Neuronal stem cell (in vitro differentiated cells): Measurements from ENCODE around the gene FSTL4.
A peak's percentile ranks its signal among the peaks of the same experiment; 100 is the strongest.

Experiments used
- DNase-seq: peaks from one replicate; pipeline ENCODE4 v3.0.0-alpha.2; 2013; ENCODE audit warnings: low spot score
- H2AFZ ChIP-seq: one replicate; pipeline ENCODE4 v1.6.1; 2013; ENCODE audit warnings: mild to moderate bottlenecking, low read length, inconsistent platforms
- H2AK5ac ChIP-seq: 2 replicates; pipeline ENCODE4 v1.6.1; 2013; ENCODE audit warnings: low read depth, mild to moderate bottlenecking, inconsistent platforms, low read length, moderate library complexity, mixed read lengths
- H2BK120ac ChIP-seq: 2 replicates; pipeline ENCODE4 v1.6.1; 2013; ENCODE audit warnings: low read depth, mild to moderate bottlenecking, inconsistent platforms, low read length, moderate library complexity, mixed read lengths
- H2BK12ac ChIP-seq: one replicate; pipeline ENCODE4 v1.6.1; 2013; ENCODE audit warnings: low read length, inconsistent platforms
- H2BK15ac ChIP-seq: 2 replicates; pipeline ENCODE4 v1.6.1; 2013; ENCODE audit warnings: mild to moderate bottlenecking, low read length, inconsistent platforms, mixed read lengths
- H2BK5ac ChIP-seq: one replicate; pipeline ENCODE4 v1.6.1; 2013; ENCODE audit warnings: inconsistent platforms, mild to moderate bottlenecking, low read length, moderate library complexity
- H3K14ac ChIP-seq: one replicate; pipeline ENCODE4 v1.6.1; 2013; ENCODE audit warnings: low read length, inconsistent platforms
- H3K18ac ChIP-seq: 2 replicates; pipeline ENCODE4 v1.6.1; 2013; ENCODE audit warnings: low read length, inconsistent platforms
- H3K23ac ChIP-seq: 2 replicates; pipeline ENCODE4 v1.6.1; 2013; ENCODE audit warnings: low read depth, mild to moderate bottlenecking, mixed read lengths, low read length, inconsistent platforms; ENCODE audit not compliant: poor library complexity
- H3K27ac ChIP-seq: replicated peaks from 3 replicates; pipeline ENCODE4 v1.5.1; 2013; ENCODE audit warnings: low read length, inconsistent platforms
- H3K27me3 ChIP-seq, 3 experiments: 2 replicates each; pipeline ENCODE4 v1.6.1; 2013; ENCODE audit warnings: low read length in 3 of 3, mild to moderate bottlenecking in 2 of 3, inconsistent platforms in 1 of 3, low read depth in 1 of 3, mixed read lengths in 1 of 3, moderate library complexity in 1 of 3; ENCODE audit not compliant: control insufficient read depth in 3 of 3, insufficient read depth in 3 of 3
- H3K36me3 ChIP-seq, 2 donors: replicated peaks in 1 of 2; 2 replicates each; pipeline ENCODE4 v1.6.1; 2013; ENCODE audit warnings: low read length in 2 of 2; ENCODE audit not compliant: control insufficient read depth in 2 of 2, insufficient read depth in 2 of 2
- H3K4ac ChIP-seq: 2 replicates; pipeline ENCODE4 v1.6.1; 2013; ENCODE audit warnings: inconsistent platforms, mild to moderate bottlenecking, low read length, moderate library complexity
- H3K4me1 ChIP-seq, 2 donors: 1 replicate in 1 of 2; 2 replicates in 1 of 2; pipeline ENCODE4 v1.6.1; 2013; ENCODE audit warnings: low read length in 2 of 2, low read depth in 1 of 2; ENCODE audit not compliant: control insufficient read depth in 2 of 2, insufficient read depth in 1 of 2
- H3K4me2 ChIP-seq: one replicate; pipeline ENCODE4 v1.6.1; 2013; ENCODE audit warnings: mild to moderate bottlenecking, low read length, inconsistent platforms; ENCODE audit not compliant: insufficient read depth, poor library complexity, severe bottlenecking
- H3K4me3 ChIP-seq, 2 donors: 2 replicates each; pipeline ENCODE4 v1.5.1; 2013; ENCODE audit warnings: low read length in 2 of 2, mild to moderate bottlenecking in 2 of 2, inconsistent platforms in 1 of 2, moderate library complexity in 1 of 2
- H3K79me1 ChIP-seq: one replicate; pipeline ENCODE4 v1.6.1; 2013; ENCODE audit warnings: low read depth, mild to moderate bottlenecking, inconsistent platforms, low read length, moderate library complexity
- H3K9ac ChIP-seq: one replicate; pipeline ENCODE4 v1.6.1; 2013; ENCODE audit warnings: mild to moderate bottlenecking, low read depth, low read length, inconsistent platforms; ENCODE audit not compliant: poor library complexity
- H3K9me3 ChIP-seq, 2 donors: replicated peaks in 1 of 2; 2 replicates each; pipeline versions ENCODE3 to v1.6.1; 2013; ENCODE audit warnings: low read length in 2 of 2, mild to moderate bottlenecking in 2 of 2, inconsistent platforms in 1 of 2, low read depth in 1 of 2, mixed read lengths in 1 of 2, moderate library complexity in 1 of 2; ENCODE audit not compliant: control insufficient read depth in 2 of 2, insufficient read depth in 1 of 2
- H4K8ac ChIP-seq: one replicate; pipeline ENCODE4 v1.6.1; 2013; ENCODE audit warnings: low read depth, mild to moderate bottlenecking, inconsistent platforms, low read length, moderate library complexity
- H4K91ac ChIP-seq: one replicate; pipeline ENCODE4 v1.6.1; 2013; ENCODE audit warnings: low read length, low read depth, mild to moderate bottlenecking, inconsistent platforms; ENCODE audit not compliant: poor library complexity
- WGBS, 2 donors: extraction: QIAGEN DNeasy Blood & Tissue Kit; methylation state at CpG; one replicate each; pipeline ENCODE4 v1.1.7; 2013; ENCODE audit warnings: missing lambda C conversion rate in 2 of 2, mixed read lengths in 1 of 2; ENCODE audit not compliant: insufficient read length in 2 of 2, insufficient replicate concordance in 1 of 2; ENCODE audit errors: extremely low coverage in 2 of 2; 5-methylcytosine and 5-hydroxymethylcytosine counted together

Gene FSTL4

DNA sequence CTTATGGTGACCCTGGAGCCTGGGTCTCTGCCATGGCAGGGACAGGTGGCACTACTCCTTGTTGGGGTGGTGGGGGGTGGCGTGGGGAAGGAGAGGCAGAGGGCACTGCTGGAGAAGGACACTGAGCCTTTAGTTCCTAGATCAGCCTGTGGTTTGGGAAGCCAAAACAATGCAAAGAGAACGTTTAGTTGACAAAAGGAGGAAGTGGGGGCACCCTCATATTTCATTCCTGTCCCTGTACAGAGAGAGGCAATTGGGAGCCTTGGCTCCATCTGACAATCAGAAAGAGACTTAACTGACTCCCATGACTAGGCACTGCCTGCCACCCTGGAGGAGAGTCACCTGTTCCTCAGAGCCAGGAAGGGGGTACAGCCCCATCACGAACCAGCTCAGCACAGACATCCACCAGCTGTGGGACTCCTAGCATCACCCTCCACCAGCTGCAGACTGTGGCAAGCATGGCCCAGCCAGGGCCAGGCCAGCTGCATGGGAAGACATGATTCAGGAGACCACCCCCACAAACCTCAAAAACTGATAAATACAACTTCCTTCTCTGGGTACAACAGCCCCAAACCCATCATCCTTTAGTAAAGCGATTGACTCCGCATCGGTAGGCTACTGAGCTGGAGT, 303.1 kb downstream of the FSTL4 start:
- Histone ChIP-seq H2BK120ac (peak overlapping the region; percentile 52), H3K4me2 (no peak overlapping the region), H3K18ac (no peak overlapping the region), H3K27me3 (peaks cover 0 to 18% (median 0%) of the 10 kb centered on the region in 3 experiments), H2BK12ac (no peak overlapping the region), H3K9ac (no peak overlapping the region), H3K4ac (no peak overlapping the region), H2BK5ac (no peak overlapping the region), H3K23ac (peak overlapping the region; percentile 38), H2AK5ac (no peak overlapping the region), H3K4me1 (no peaks in the 10 kb centered on the region), H3K14ac (no peak overlapping the region), H2AFZ (no peak overlapping the region), H3K79me1 (no peaks in the 10 kb centered on the region), H4K8ac (no peak overlapping the region), H4K91ac (no peak overlapping the region), H3K36me3 (no peaks in the 10 kb centered on the region), H3K4me3 (no peak overlapping the region), H2BK15ac (no peak overlapping the region), H3K9me3 (no peaks in the 10 kb centered on the region), H3K27ac (no peak overlapping the region)
- WGBS, 2 donors: no CpG with 5 or more reads among the region's 6 CpGs
- DNase-seq: no peak

- no peak overlapping the region for H2AK5ac ChIP-seq
- no peak overlapping the region for H4K8ac ChIP-seq
- H3K23ac ChIP-seq: no peak overlapping the region
- H3K4me1 ChIP-seq: no peaks in the 10 kb centered on the region
- DNase-seq: no peak
- H3K27me3 ChIP-seq: peaks cover 0 to 23% (median 0%) of the 10 kb centered on the region in 3 experiments
- H3K9ac ChIP-seq: no peak overlapping the region
- no peak overlapping the region for H3K14ac ChIP-seq
- H3K27ac ChIP-seq: no peak overlapping the region
- no peak overlapping the region for H3K18ac ChIP-seq
- H3K4me3 ChIP-seq: no peak overlapping the region
- no peaks in the 10 kb centered on the region for H3K9me3 ChIP-seq
- no peak overlapping the region for H2BK5ac ChIP-seq
- H3K36me3 ChIP-seq: no peaks in the 10 kb centered on the region
- no peak overlapping the region for H3K4me2 ChIP-seq
- no peak overlapping the region for H2AFZ ChIP-seq
- no peak overlapping the region for H3K4ac ChIP-seq
- H3K79me1 ChIP-seq: no peaks in the 10 kb centered on the region
- H2BK15ac ChIP-seq: no peak overlapping the region
- no peak overlapping the region for H4K91ac ChIP-seq
- no peak overlapping the region for H2BK12ac ChIP-seq
- no CpG with 5 or more reads among the region's 6 CpGs for WGBS, 2 donors
- no peak overlapping the region for H2BK120ac ChIP-seq
These were observed 305.1 kb downstream of the FSTL4 start for GRCh38 chr5:133307275-133307674.

GRCh38 chr5:133304707-133305216, 307.6 kb downstream of the FSTL4 start:
- no CpG with 5 or more reads among the region's 2 CpGs for WGBS, 2 donors
- Histone ChIP-seq H3K27ac (no peak overlapping the region), H3K14ac (no peak overlapping the region), H3K9ac (no peak overlapping the region), H3K9me3 (no peaks in the 10 kb centered on the region), H3K4me3 (no peak overlapping the region), H3K79me1 (no peaks in the 10 kb centered on the region), H2BK120ac (no peak overlapping the region), H3K4me1 (no peaks in the 10 kb centered on the region), H3K18ac (peak overlapping the region; percentile 12), H2AK5ac (no peak overlapping the region), H3K23ac (no peak overlapping the region), H4K8ac (no peak overlapping the region), H2BK15ac (no peak overlapping the region), H2BK5ac (no peak overlapping the region), H4K91ac (no peak overlapping the region), H2AFZ (no peak overlapping the region), H3K4ac (no peak overlapping the region), H3K4me2 (no peak overlapping the region), H3K36me3 (no peaks in the 10 kb centered on the region), H2BK12ac (no peak overlapping the region), H3K27me3 (peaks cover 0 to 29% (median 0%) of the 10 kb centered on the region in 3 experiments)
- no peak for DNase-seq

DNA sequence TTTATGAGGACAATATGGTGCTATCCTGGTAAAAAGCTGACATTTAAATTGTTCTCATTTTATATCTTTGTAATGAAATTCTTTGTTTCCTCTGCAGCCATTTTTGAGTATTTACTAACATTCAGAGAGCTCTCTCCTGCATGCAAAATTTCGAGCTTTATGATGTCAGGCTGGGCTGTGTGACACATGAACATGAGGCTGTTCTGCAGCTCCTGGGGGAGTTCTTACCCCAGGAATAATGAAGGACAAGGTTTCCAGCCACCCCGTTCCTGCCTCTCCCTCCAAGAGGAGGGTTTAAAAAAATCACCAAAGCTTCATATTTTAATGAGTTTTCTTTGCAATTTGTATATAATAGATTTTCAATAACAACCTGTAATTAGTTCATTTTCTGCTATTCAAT, 308.2 kb downstream of the FSTL4 start:
- no peak overlapping the region for H2AFZ ChIP-seq
- no peaks in the 10 kb centered on the region for H3K79me1 ChIP-seq
- H3K27ac ChIP-seq: no peak overlapping the region
- no peaks in the 10 kb centered on the region for H3K4me1 ChIP-seq
- no peak overlapping the region for H4K8ac ChIP-seq
- H3K23ac ChIP-seq: no peak overlapping the region
- no peaks in the 10 kb centered on the region for H3K36me3 ChIP-seq
- H2AK5ac ChIP-seq: no peak overlapping the region
- H2BK5ac ChIP-seq: no peak overlapping the region
- no peak overlapping the region for H2BK120ac ChIP-seq
- DNase-seq: no peak
- H3K18ac ChIP-seq: no peak overlapping the region
- no peak overlapping the region for H3K4ac ChIP-seq
- no peak overlapping the region for H2BK15ac ChIP-seq
- H3K4me2 ChIP-seq: no peak overlapping the region
- peaks cover 0 to 25% (median 0%) of the 10 kb centered on the region in 3 experiments for H3K27me3 ChIP-seq
- H3K4me3 ChIP-seq: no peak overlapping the region
- no peak overlapping the region for H3K14ac ChIP-seq
- no peak overlapping the region for H3K9ac ChIP-seq
- no CpG with 5 or more reads among the region's 2 CpGs for WGBS, 2 donors
- H2BK12ac ChIP-seq: no peak overlapping the region
- H3K9me3 ChIP-seq: no peaks in the 10 kb centered on the region
- H4K91ac ChIP-seq: no peak overlapping the region
